Neural progenitor cell (in vitro differentiated cells): Measurements from ENCODE around the gene SLC29A1. TPM values are rescaled to one million over a fixed set of nuclear protein-coding genes. Genes with fewer than 3 reads are reported as not detected.
"Not testable (repeated sequence)": the region's sequence is repeated elsewhere in the genome, so short reads cannot be mapped to it uniquely, and the experiment has no call there.

ENCODE experiments used
- DNase-seq: peaks from one replicate; pipeline ENCODE4 v3.0.0-alpha.2; 2016; ENCODE audit warnings: low spot score
- H2AFZ ChIP-seq: fragments of 200-600 bp; sonication (generic); replicated peaks from 2 replicates; pipeline ENCODE4 v1.6.1; 2016; ENCODE audit warnings: antibody characterized with exemption
- H3F3A ChIP-seq: fragments of 200-600 bp; sonication (generic); 2 replicates; pipeline ENCODE4 v1.6.1; 2016; ENCODE audit warnings: antibody characterized with exemption, low read depth
- H3K27ac ChIP-seq: fragments of 200-600 bp; sonication (generic); 2 replicates; pipeline ENCODE4 v1.5.1; 2016; ENCODE audit warnings: mild to moderate bottlenecking
- H3K27me3 ChIP-seq: fragments of 200-600 bp; sonication (generic); 2 replicates; pipeline ENCODE4 v1.6.1; 2016; ENCODE audit warnings: mild to moderate bottlenecking, moderate library complexity
- H3K36me3 ChIP-seq: fragments of 200-600 bp; sonication (generic); 2 replicates; pipeline ENCODE4 v1.5.1; 2016
- H3K4me1 ChIP-seq: fragments of 200-600 bp; sonication (generic); 2 replicates; pipeline ENCODE4 v1.6.1; 2016; ENCODE audit warnings: mixed run types
- H3K4me2 ChIP-seq: fragments of 200-600 bp; sonication (generic); 2 replicates; pipeline ENCODE4 v1.6.1; 2016
- H3K4me3 ChIP-seq: fragments of 200-600 bp; sonication (generic); 2 replicates; pipeline ENCODE4 v1.5.1; 2016
- H3K79me2 ChIP-seq: fragments of 200-600 bp; sonication (generic); 2 replicates; pipeline ENCODE4 v1.6.1; 2016; ENCODE audit warnings: low read depth
- H3K9ac ChIP-seq: fragments of 200-600 bp; sonication (generic); 2 replicates; pipeline ENCODE4 v1.6.1; 2016
- H3K9me3 ChIP-seq: fragments of 200-600 bp; sonication (generic); 2 replicates; pipeline ENCODE4 v1.5.1; 2016; ENCODE audit warnings: low read depth
- H4K20me1 ChIP-seq: fragments of 200-600 bp; sonication (generic); 2 replicates; pipeline ENCODE4 v1.6.1; 2016; ENCODE audit warnings: low read depth
- H3K27ac Mint-ChIP-seq: 3 replicates; pipeline ENCODE4 v1.8.0; 2021; ENCODE audit warnings: mixed read lengths
- H3K27me3 Mint-ChIP-seq: 2 replicates; pipeline ENCODE4 v1.8.0; 2022; ENCODE audit warnings: low read depth, mild to moderate bottlenecking, inconsistent platforms, moderate library complexity, mixed read lengths; ENCODE audit not compliant: insufficient read depth
- H3K36me3 Mint-ChIP-seq: 3 replicates; pipeline ENCODE4 v1.8.0; 2021; ENCODE audit warnings: mixed read lengths
- H3K4me1 Mint-ChIP-seq: 3 replicates; pipeline ENCODE4 v1.8.0; 2021; ENCODE audit warnings: mixed read lengths
- H3K4me3 Mint-ChIP-seq: 3 replicates; pipeline ENCODE4 v1.8.0; 2021; ENCODE audit warnings: mild to moderate bottlenecking, moderate library complexity, mixed read lengths
- H3K9me3 Mint-ChIP-seq: 3 replicates; pipeline ENCODE4 v1.8.0; 2020; ENCODE audit warnings: mixed read lengths
- EZH2 ChIP-seq: fragments of 200-600 bp; sonication (generic); IDR thresholded peaks from 2 replicates; pipeline ENCODE4 v1.6.1; 2017; ENCODE audit warnings: antibody characterized with exemption, mild to moderate bottlenecking, moderate library complexity
- EZH2phosphoT487 ChIP-seq: fragments of 200-600 bp; sonication (generic); IDR thresholded peaks from 2 replicates; pipeline ENCODE4 v1.6.1; 2017; ENCODE audit warnings: antibody characterized with exemption
- total RNA-seq: library from RNA; depleted of rRNA; stranded (reverse); fragments of >200 nt; gene quantifications from 2 replicates; pipeline ENCODE4 v1.2.3, GENCODE V29; 2015; ENCODE audit warnings: low replicate concordance
- TF ChIP-seq, protein P1 (sequence below): fragments of 200-600 bp; sonication (generic); IDR thresholded peaks from 2 replicates; pipeline ENCODE4 v1.5.1; 2017; ENCODE audit warnings: antibody characterized with exemption, mild to moderate bottlenecking

The SLC29A1 gene
- total RNA-seq, 1 donor from 2014 or later, result 34.8 TPM

DNA sequence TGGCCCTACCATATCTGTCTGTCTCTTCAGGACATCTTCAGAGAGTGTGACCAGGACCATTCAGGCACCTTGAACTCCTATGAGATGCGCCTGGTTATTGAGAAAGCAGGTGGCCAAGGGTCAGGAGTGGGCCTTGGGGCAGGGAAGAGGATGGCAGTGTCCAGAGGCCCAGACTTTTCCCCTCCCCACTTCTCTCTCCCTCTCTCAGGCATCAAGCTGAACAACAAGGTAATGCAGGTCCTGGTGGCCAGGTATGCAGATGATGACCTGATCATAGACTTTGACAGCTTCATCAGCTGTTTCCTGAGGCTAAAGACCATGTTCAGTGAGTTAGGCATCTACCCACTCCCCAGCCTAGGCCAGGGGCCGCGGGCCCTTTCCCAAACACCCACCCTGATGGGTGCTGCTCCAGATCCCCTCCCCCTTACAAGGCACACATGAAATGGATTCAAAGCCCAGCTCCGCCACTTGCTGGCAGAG is 40.4 kb upstream of the SLC29A1 start:
- no peak for DNase-seq
- H3K4me1 Mint-ChIP-seq, result peaks cover 21% of the 10 kb centered on the region
- H3K27me3 ChIP-seq, result no peaks in the 10 kb centered on the region
- no peaks in the 10 kb centered on the region for H3K36me3 Mint-ChIP-seq
- no peaks in the 10 kb centered on the region for H4K20me1 ChIP-seq
- H3K4me3 ChIP-seq, result no peak overlapping the region
- no peaks in the 10 kb centered on the region for H3K9me3 ChIP-seq
- H3K27me3 Mint-ChIP-seq, result peaks cover 11% of the 10 kb centered on the region
- H3K27ac ChIP-seq, result no peak overlapping the region
- peaks cover 21% of the 10 kb centered on the region for H3K4me1 ChIP-seq
- H3K9me3 Mint-ChIP-seq, result no peaks in the 10 kb centered on the region
- no peak overlapping the region for H3K27ac Mint-ChIP-seq
- no peak overlapping the region for H2AFZ ChIP-seq
- TF ChIP-seq EZH2 (no peak), EZH2phosphoT487 (no peak)
- TF ChIP-seq, protein P1, sequence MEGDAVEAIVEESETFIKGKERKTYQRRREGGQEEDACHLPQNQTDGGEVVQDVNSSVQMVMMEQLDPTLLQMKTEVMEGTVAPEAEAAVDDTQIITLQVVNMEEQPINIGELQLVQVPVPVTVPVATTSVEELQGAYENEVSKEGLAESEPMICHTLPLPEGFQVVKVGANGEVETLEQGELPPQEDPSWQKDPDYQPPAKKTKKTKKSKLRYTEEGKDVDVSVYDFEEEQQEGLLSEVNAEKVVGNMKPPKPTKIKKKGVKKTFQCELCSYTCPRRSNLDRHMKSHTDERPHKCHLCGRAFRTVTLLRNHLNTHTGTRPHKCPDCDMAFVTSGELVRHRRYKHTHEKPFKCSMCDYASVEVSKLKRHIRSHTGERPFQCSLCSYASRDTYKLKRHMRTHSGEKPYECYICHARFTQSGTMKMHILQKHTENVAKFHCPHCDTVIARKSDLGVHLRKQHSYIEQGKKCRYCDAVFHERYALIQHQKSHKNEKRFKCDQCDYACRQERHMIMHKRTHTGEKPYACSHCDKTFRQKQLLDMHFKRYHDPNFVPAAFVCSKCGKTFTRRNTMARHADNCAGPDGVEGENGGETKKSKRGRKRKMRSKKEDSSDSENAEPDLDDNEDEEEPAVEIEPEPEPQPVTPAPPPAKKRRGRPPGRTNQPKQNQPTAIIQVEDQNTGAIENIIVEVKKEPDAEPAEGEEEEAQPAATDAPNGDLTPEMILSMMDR, result no peak
- H3K36me3 ChIP-seq, result no peaks in the 10 kb centered on the region
- no peak overlapping the region for H3K4me2 ChIP-seq
- no peak overlapping the region for H3K4me3 Mint-ChIP-seq
- H3K9ac ChIP-seq, result no peak overlapping the region
- no peaks in the 10 kb centered on the region for H3K79me2 ChIP-seq
- H3F3A ChIP-seq, result peaks cover 19% of the 10 kb centered on the region

GRCh38 chr6:44183783-44184182 is 39.6 kb upstream of the SLC29A1 start:
- no peak overlapping the region for H3K4me3 ChIP-seq
- Mint-ChIP-seq H3K9me3 (no peaks in the 10 kb centered on the region), H3K4me3 (no peak overlapping the region), H3K4me1 (peaks cover 17% of the 10 kb centered on the region), H3K27ac (no peak overlapping the region), H3K27me3 (peaks cover 6% of the 10 kb centered on the region), H3K36me3 (no peaks in the 10 kb centered on the region)
- no peak for DNase-seq
- no peaks in the 10 kb centered on the region for H3K9me3 ChIP-seq
- no peak overlapping the region for H3K27ac ChIP-seq
- peaks cover 19% of the 10 kb centered on the region for H3F3A ChIP-seq
- TF ChIP-seq, protein P1, result no peak
- TF ChIP-seq EZH2phosphoT487 (no peak), EZH2 (no peak)
- H3K4me1 ChIP-seq, result peaks cover 21% of the 10 kb centered on the region
- no peaks in the 10 kb centered on the region for H4K20me1 ChIP-seq
- H3K79me2 ChIP-seq, result no peaks in the 10 kb centered on the region
- H3K9ac ChIP-seq, result no peak overlapping the region
- H3K36me3 ChIP-seq, result no peaks in the 10 kb centered on the region
- no peak overlapping the region for H2AFZ ChIP-seq
- H3K27me3 ChIP-seq, result no peaks in the 10 kb centered on the region
- H3K4me2 ChIP-seq, result no peak overlapping the region

GRCh38 chr6:44185356-44185755 is 38.0 kb upstream of the SLC29A1 start:
- Histone ChIP-seq H3K4me1 (peaks cover 21% of the 10 kb centered on the region), H3K4me2 (peak overlapping the region; percentile 40), H3F3A (peaks cover 19% of the 10 kb centered on the region)
- not testable (repeated sequence) for H3K36me3 ChIP-seq, H3K27ac ChIP-seq, H3K9me3 Mint-ChIP-seq, H3K4me3 Mint-ChIP-seq, H3K9me3 ChIP-seq, H4K20me1 ChIP-seq, H3K9ac ChIP-seq, H3K36me3 Mint-ChIP-seq, H3K27ac Mint-ChIP-seq, H3K27me3 Mint-ChIP-seq, H3K79me2 ChIP-seq, H3K27me3 ChIP-seq, DNase-seq, H3K4me3 ChIP-seq, H2AFZ ChIP-seq
- peaks cover 17% of the 10 kb centered on the region for H3K4me1 Mint-ChIP-seq

GRCh38 chr6:44185953-44186634 is 37.3 kb upstream of the SLC29A1 start:
- Histone ChIP-seq H3K36me3 (no peaks in the 10 kb centered on the region), H3K4me2 (peak overlapping the region; percentile 40), H3K4me1 (peaks cover 21% of the 10 kb centered on the region), H4K20me1 (no peaks in the 10 kb centered on the region), H3K27ac (peak overlapping the region; percentile 6), H3K4me3 (no peak overlapping the region), H3K9ac (no peak overlapping the region), H3F3A (peaks cover 16% of the 10 kb centered on the region), H3K79me2 (no peaks in the 10 kb centered on the region), H2AFZ (peak overlapping the region; percentile 80), H3K9me3 (no peaks in the 10 kb centered on the region), H3K27me3 (no peaks in the 10 kb centered on the region)
- Mint-ChIP-seq H3K27me3 (peaks cover 6% of the 10 kb centered on the region), H3K4me1 (peaks cover 17% of the 10 kb centered on the region), H3K4me3 (peak overlapping the region; percentile 2), H3K9me3 (no peaks in the 10 kb centered on the region), H3K27ac (peak overlapping the region; percentile 39), H3K36me3 (no peaks in the 10 kb centered on the region)
- no peak for TF ChIP-seq EZH2
- peak; percentile 73 for DNase-seq
